ENCODE data around the gene MYO1D.
"Not testable (repeated sequence)": the region's sequence is repeated elsewhere in the genome, so short reads cannot be mapped to it uniquely, and the experiment has no call there.

MYO1D gene

GRCh38 chr17:32876417-32877163 lies at the start of gene MYO1D:
Gene MYO1D, minus strand, starts transcription at chr17:32877124. Its CDS starts 252 bp downstream, at chr17:32876872.
- DNase-seq (ENCODE audit: extremely low read depth in 1 of 2, low read depth in 1 of 2) = peak; percentile 43 to 61

DNA sequence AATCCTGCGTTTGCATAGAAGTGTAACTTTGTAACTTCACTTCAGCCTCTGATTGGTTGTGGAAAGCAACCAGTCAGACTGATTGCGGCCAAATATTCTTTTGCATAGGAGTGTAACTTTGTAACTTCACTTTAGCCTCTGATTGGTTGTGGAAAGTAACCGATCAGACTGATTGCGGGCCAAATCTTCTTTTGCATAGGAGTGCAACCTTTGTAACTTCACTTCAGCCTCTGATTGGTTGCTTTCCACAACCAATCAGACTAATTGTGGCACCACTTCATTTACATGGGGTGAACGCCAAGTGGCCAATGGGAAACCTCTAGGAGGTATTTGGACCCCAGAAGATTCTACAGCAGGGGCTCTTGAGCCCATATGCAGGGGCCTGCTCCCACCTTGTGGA lies 49.3 kb upstream of the MYO1D start:
- no peak for DNase-seq (ENCODE audit: extremely low read depth in 1 of 2, low read depth in 1 of 2)

DNA sequence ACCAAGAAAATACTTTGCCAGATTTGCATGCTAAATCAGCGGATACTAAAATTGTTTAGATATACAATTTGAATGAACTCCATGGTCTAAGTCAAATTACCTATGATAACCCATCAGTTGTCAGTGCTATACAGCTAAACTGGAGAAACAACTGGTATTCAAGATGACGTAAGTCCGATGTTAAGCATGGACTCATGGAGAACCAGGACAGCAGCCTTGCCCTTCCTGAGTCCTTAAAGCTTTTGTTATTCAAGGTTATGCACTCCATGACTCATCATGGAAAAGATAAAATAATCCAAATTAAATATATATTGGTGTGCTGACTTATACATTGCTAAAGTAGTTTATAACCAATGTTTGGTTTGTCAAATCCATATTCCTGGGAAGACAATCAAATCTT lies 47.0 kb upstream of the MYO1D start:
- DNase-seq (ENCODE audit: extremely low read depth in 1 of 2, low read depth in 1 of 2) = not testable (repeated sequence)

- DNase-seq (ENCODE audit: extremely low read depth in 1 of 2, low read depth in 1 of 2) = no peak
These were observed 44.1 kb upstream of the MYO1D start for GRCh38 chr17:32921017-32921416.

- DNase-seq (ENCODE audit: extremely low read depth in 1 of 2, low read depth in 1 of 2) = no peak
These were observed 43.4 kb upstream of the MYO1D start for GRCh38 chr17:32920293-32920692.

DNA sequence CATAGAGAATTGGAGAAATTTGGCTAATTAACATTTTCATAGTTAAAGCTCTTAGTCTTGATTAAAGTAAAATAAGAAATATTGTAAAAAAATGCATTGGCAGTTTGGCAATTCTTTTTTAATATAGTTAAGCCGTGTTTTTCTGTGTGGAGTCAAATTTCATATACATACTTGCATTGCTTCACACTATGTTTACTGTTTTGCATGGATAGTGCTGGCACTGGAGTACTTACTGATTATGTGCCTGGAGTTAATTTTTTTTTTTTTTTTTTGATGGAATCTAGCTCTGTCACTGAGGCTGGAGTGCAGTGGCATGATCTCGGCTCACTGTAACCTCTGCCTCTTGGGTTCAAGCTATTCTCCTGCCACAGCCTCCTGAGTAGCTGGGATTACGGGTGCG lies 43.0 kb upstream of the MYO1D start:
- not testable (repeated sequence) for DNase-seq (ENCODE audit: extremely low read depth in 1 of 2, low read depth in 1 of 2)

- no peak for DNase-seq (ENCODE audit: extremely low read depth in 1 of 2, low read depth in 1 of 2)
These were observed 40.9 kb upstream of the MYO1D start for GRCh38 chr17:32917842-32918241.

DNA sequence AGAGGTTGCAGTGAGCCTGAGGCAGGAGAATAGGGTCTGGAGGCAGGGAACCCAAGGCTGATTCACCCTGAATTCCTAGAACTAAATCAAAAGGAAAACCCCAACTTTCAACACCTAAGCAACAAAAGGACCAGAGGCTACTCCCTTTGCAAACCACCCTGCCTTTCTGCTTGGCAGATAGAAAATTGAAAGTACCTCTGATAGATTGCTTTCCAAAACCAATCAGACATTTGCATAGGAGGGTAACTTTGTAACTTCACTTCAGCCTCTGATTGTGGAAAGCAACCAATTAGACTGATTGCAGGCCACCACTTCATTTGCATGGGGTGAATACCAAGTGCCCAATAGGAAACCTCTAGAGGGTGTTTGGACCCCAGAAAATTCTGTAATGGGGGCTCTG lies 40.2 kb upstream of the MYO1D start:
- no peak for DNase-seq (ENCODE audit: extremely low read depth in 1 of 2, low read depth in 1 of 2)

DNA sequence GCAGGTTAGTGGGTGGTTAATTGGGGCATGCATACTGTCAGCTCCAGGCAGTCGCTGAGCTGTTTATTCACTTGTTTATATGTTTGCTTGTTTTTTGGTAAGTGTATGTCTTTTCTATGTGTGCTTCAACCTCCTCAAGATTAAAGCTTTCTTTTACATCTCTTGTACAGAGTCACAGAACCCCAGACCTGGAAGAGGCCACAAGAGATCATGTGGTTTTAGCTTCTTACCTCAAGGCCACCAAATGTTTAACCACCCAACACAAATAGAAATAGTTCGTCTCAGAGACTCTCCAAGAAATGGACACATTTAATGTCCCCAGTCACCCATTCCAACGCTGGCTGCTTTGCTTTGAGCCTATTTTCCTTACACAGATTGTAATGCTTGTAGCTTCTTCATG lies 39.2 kb upstream of the MYO1D start:
- DNase-seq (ENCODE audit: extremely low read depth in 1 of 2, low read depth in 1 of 2) = no peak

DNA sequence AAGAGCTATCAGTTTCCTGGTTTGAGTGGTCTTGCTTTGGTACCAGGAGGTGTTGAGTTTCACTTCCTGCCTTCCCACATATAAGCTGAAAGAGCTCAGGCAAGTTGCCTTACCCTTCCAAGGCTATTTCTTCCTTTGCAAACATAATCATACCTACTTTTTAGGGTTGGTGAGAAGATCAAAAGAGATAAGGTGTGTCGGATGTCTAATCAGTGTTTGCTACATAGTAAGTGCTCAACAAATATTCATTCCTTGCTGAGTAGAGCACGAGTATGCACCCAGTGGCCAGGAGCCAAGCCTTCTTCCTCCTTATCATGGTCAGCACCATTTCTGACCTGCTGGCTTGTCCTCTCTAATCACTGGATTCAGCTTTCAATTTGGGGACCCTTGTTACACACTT lies 38.3 kb upstream of the MYO1D start:
- DNase-seq (ENCODE audit: extremely low read depth in 1 of 2, low read depth in 1 of 2) = no peak

- peak in 1 of 2 donors; percentile 58 for DNase-seq (ENCODE audit: extremely low read depth in 1 of 2, low read depth in 1 of 2)
These were observed 37.3 kb upstream of the MYO1D start for GRCh38 chr17:32914181-32914580.

GRCh38 chr17:32913593-32913992 lies 36.7 kb upstream of the MYO1D start:
- no peak for DNase-seq (ENCODE audit: extremely low read depth in 1 of 2, low read depth in 1 of 2)

DNA sequence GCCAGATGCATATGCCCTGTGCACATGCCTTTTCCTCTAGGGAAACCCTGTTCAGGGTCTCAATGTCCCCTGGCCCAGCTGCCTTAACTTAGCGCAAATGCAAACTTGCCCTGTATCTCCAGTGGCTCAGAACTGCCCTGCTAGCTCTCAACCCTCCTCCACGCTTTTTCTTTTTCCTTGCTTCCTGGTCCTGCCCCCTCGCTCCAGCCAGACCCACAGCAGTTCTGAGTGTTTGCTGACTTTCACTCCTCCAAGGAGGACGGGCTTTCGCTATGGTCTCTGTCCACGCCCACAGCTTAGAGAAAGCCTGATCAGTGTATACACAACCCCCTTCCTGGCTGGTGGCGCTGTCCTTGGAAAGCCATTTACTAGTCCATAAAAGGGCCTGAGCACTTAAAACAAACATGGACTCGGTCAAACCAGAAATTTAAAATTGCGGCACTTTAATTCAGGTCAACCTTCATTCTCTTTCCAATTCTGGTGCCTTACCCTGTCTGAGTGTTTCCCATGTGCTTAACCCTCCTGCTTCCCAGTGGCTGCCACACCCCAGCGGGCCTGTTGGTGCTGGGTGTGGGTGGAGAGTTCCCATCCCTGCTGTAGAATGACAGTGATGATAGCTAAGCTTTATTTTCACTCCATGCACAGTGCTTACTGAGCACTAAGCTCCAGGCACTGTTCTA lies 35.4 kb upstream of the MYO1D start:
- DNase-seq (ENCODE audit: extremely low read depth in 1 of 2, low read depth in 1 of 2) = no peak

DNA sequence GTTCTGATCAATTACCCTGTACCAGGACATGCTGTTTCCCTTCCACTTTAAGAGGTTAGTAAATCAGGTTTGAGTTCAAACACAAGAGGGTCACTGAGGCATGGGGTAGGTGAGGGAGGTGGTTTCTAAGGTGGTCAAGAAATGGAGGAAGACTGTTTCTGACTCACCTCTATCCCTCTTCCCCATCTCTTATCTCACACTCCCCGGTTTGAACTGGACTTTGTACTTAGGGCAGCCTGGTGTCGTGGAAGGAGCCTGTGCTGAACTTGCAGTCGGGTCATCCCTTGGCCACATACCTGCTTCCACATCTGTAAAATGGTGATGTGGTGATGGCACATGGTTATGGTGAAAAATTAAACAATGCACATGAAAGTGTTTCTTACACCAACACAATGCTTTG lies 33.8 kb upstream of the MYO1D start:
- DNase-seq (ENCODE audit: extremely low read depth in 1 of 2, low read depth in 1 of 2) = no peak

GRCh38 chr17:32909787-32910369 lies 33.0 kb upstream of the MYO1D start:
- peak in 1 of 2 donors; percentile 50 for DNase-seq (ENCODE audit: extremely low read depth in 1 of 2, low read depth in 1 of 2)

GRCh38 chr17:32907583-32907982 lies 30.7 kb upstream of the MYO1D start:
- DNase-seq (ENCODE audit: extremely low read depth in 1 of 2, low read depth in 1 of 2) = no peak

DNA sequence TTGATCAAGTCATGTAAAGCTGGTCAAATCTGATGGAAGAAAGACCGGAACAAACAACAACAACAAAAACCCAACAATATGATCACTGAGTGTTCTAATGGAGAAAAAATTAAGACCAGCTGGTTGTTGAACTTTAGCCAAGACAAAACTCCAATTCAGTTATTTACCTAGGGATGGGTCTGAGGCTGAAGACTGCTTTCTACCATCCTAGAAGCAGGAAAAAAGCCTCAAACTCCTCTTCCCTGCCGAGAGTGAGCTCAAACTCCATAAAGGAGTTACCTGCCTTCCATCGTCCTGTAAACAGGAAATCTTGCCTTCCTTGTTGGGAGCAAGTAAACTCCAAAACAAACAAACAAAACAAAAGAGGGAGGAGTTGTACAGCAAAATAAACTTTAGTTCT lies 28.0 kb upstream of the MYO1D start:
- no peak for DNase-seq (ENCODE audit: extremely low read depth in 1 of 2, low read depth in 1 of 2)

GRCh38 chr17:32903774-32904673 lies 27.1 kb upstream of the MYO1D start:
- peak in 1 of 2 donors; percentile 29 for DNase-seq (ENCODE audit: extremely low read depth in 1 of 2, low read depth in 1 of 2)

GRCh38 chr17:32901743-32902142 lies 24.8 kb upstream of the MYO1D start:
- no peak for DNase-seq (ENCODE audit: extremely low read depth in 1 of 2, low read depth in 1 of 2)

DNA sequence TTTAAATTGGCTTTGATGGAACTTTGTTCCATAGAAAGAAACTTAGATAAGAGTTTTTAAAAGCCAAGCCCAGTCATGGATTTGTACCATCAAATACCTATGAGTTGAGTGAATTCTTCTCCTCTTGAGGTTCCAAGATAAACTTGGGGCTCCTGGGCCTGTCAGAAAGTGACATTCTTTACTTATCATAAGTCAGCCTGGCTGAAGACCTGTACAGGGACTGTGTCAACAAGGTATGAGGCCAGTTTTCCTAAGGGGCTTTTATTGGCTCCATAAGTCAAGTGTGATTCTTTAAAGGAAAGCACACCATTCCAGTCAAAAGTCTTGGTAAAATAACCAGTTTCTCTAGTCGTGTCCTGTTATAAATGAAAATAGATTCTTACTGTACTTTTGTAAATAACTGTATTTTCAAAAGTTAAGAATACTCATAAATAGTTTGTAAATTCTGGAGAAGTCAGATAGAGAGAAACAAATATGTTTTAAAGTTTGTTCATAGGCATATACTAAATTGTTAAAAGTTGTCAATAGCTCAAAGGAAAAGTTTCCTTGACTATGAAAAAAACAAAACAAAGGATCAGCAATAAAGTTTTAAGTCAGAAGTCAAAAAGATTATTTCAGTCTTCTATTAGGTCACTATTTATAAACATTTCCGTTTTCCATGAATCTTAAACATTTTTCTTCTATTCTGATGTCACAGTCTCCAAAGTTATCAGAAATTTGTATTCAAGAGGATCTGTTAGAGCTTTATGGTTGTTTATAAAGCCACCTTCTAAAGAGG lies 22.5 kb upstream of the MYO1D start:
- DNase-seq (ENCODE audit: extremely low read depth in 1 of 2, low read depth in 1 of 2) = no peak

Data from stimulated activated CD8-positive, alpha-beta memory T cell treated with anti-CD3 and anti-CD28 coated beads, Interleukin-7, amount 100 ng/mL, for 48 hours (primary cell).